HepG2 (cell line): Measurements from ENCODE around the gene IL1RL2. TPM values are rescaled to one million over a fixed set of nuclear protein-coding genes. Genes with fewer than 3 reads are reported as not detected.

ENCODE experiments used
- DPF2 ChIP-seq: sonication (generic); formaldehyde crosslinking; IDR thresholded peaks from 2 replicates; pipeline ENCODE4 v1.4.0; 2020; ENCODE audit warnings: mild to moderate bottlenecking, low read depth, missing genetic modification reagents, borderline replicate concordance
- EED ChIP-seq: sonication (generic); formaldehyde crosslinking; IDR thresholded peaks from 2 replicates; pipeline ENCODE4 v1.5.0; 2020; ENCODE audit warnings: mild to moderate bottlenecking, missing genetic modification reagents
- FOXO1 ChIP-seq: sonication (generic); formaldehyde crosslinking; IDR thresholded peaks from 2 replicates; pipeline ENCODE4 v1.4.0; 2020; ENCODE audit warnings: missing genetic modification reagents
- MYC ChIP-seq: sonication (generic); formaldehyde crosslinking; IDR thresholded peaks from 2 replicates; pipeline ENCODE4 v1.9.0; 2021; ENCODE audit warnings: missing genetic modification reagents, borderline replicate concordance
- NAIF1 ChIP-seq: sonication (generic); formaldehyde crosslinking; IDR thresholded peaks from 2 replicates; pipeline ENCODE4 v1.5.0; 2020; ENCODE audit warnings: mild to moderate bottlenecking, missing genetic modification reagents, borderline replicate concordance
- NRL ChIP-seq: sonication (generic); formaldehyde crosslinking; IDR thresholded peaks from 2 replicates; pipeline ENCODE4 v1.5.0; 2020; ENCODE audit warnings: missing genetic modification reagents, mild to moderate bottlenecking, moderate library complexity, borderline replicate concordance
- SNAPC2 ChIP-seq: sonication (generic); formaldehyde crosslinking; IDR thresholded peaks from 2 replicates; pipeline ENCODE4 v1.8.1; 2022; ENCODE audit warnings: mild to moderate bottlenecking, missing genetic modification reagents
- SOX13 ChIP-seq, 3 experiments: fragments of 450-650 bp in 1 of 3; sonication (generic) in 1 of 3; formaldehyde crosslinking in 1 of 3; IDR thresholded peaks in 2 of 3; conservative IDR thresholded peaks in 1 of 3; 2 replicates each; pipeline versions ENCODE4 v1.5.0 to v1.6.1; 2016 to 2020; ENCODE audit warnings: antibody characterized with exemption in 1 of 3, mild to moderate bottlenecking in 1 of 3, missing compliant biosample characterization in 1 of 3, missing genetic modification reagents in 1 of 3, moderate library complexity in 1 of 3
- STAG1 ChIP-seq: sonication (generic); formaldehyde crosslinking; IDR thresholded peaks from 2 replicates; pipeline ENCODE4 v1.4.0; 2020; ENCODE audit warnings: missing genetic modification reagents
- TEAD3 ChIP-seq: optimal IDR thresholded peaks from 2 replicates; pipeline ENCODE3; 2016; ENCODE audit warnings: borderline replicate concordance
- WIZ ChIP-seq: sonication (generic); formaldehyde crosslinking; IDR thresholded peaks from 2 replicates; pipeline ENCODE4 v1.5.1; 2020; ENCODE audit warnings: mild to moderate bottlenecking, missing genetic modification reagents
- ZNF296 ChIP-seq: sonication (generic); formaldehyde crosslinking; conservative IDR thresholded peaks from 2 replicates; pipeline ENCODE4 v1.5.0; 2020; ENCODE audit warnings: mild to moderate bottlenecking, missing genetic modification reagents
- ZNF430 ChIP-seq: sonication (generic); formaldehyde crosslinking; IDR thresholded peaks from 2 replicates; pipeline ENCODE4 v1.9.0; 2021; ENCODE audit warnings: mild to moderate bottlenecking, missing genetic modification reagents
- ZNF564 ChIP-seq: sonication (generic); formaldehyde crosslinking; IDR thresholded peaks from 2 replicates; pipeline ENCODE4 v1.8.1; 2023; ENCODE audit warnings: mild to moderate bottlenecking, missing genetic modification reagents
- ZNF589 ChIP-seq: sonication (generic); formaldehyde crosslinking; conservative IDR thresholded peaks from 2 replicates; pipeline ENCODE4 v1.8.0; 2022; ENCODE audit warnings: mild to moderate bottlenecking, moderate library complexity, missing genetic modification reagents
- ZNF619 ChIP-seq: sonication (generic); formaldehyde crosslinking; IDR thresholded peaks from 2 replicates; pipeline ENCODE4 v1.4.0; 2020; ENCODE audit warnings: mild to moderate bottlenecking, missing genetic modification reagents
- ZNF788 ChIP-seq: sonication (generic); formaldehyde crosslinking; IDR thresholded peaks from 2 replicates; pipeline ENCODE4 v1.5.0; 2020; ENCODE audit warnings: mild to moderate bottlenecking, missing genetic modification reagents, borderline replicate concordance
- ZNF839 ChIP-seq: sonication (generic); formaldehyde crosslinking; IDR thresholded peaks from 2 replicates; pipeline ENCODE4 v1.4.0; 2020; ENCODE audit warnings: missing genetic modification reagents, mild to moderate bottlenecking, borderline replicate concordance
- polyA plus RNA-seq, 8 experiments: library from polyadenylated mRNA; depleted of rRNA in 3 of 8; stranded (reverse) in 7 of 8; unstranded in 1 of 8; fragments of >200 nt; fragmentation: Illumina TruSeq in 4 of 8; extraction: Trizol in 4 of 8; gene quantifications; 2 replicates each; pipeline versions ENCODE4 v1.2.1 to v1.2.3, GENCODE V29; 2011 to 2016; ENCODE audit warnings: low read depth in 4 of 8, missing spikeins in 1 of 8, mixed read lengths in 1 of 8; ENCODE audit not compliant: insufficient read depth in 1 of 8
- total RNA-seq, 5 experiments: library from RNA; depleted of rRNA; stranded (reverse); fragments of >200 nt; fragmentation: Illumina TruSeq; extraction: Trizol; gene quantifications; 2 replicates each; pipeline ENCODE4 v1.2.3, GENCODE V29; 2016; ENCODE audit warnings: low read depth in 1 of 5
- TF ChIP-seq, protein P1 (sequence below): IDR thresholded peaks from 2 replicates; pipeline ENCODE4 v1.6.1; 2012; ENCODE audit warnings: inconsistent platforms
- TF ChIP-seq, protein P2 (sequence below): sonication (generic); formaldehyde crosslinking; IDR thresholded peaks from 2 replicates; pipeline ENCODE4 v1.9.0; 2021; ENCODE audit warnings: missing genetic modification reagents, borderline replicate concordance
- TF ChIP-seq, protein P3 (sequence below): sonication (generic); formaldehyde crosslinking; IDR thresholded peaks from 2 replicates; pipeline ENCODE4 v1.4.0; 2020; ENCODE audit warnings: missing genetic modification reagents
- TF ChIP-seq, protein P4 (sequence below): sonication (generic); formaldehyde crosslinking; IDR thresholded peaks from 2 replicates; pipeline ENCODE4 v1.8.1; 2023; ENCODE audit warnings: mild to moderate bottlenecking, missing genetic modification reagents, borderline replicate concordance

Gene IL1RL2
- total and polyA plus RNA-seq, 2 of the 13 experiments (the other 11 are each of a cell fraction or from before 2014, with no cell fraction given) = 0.03 TPM; not detected in 1

DNA sequence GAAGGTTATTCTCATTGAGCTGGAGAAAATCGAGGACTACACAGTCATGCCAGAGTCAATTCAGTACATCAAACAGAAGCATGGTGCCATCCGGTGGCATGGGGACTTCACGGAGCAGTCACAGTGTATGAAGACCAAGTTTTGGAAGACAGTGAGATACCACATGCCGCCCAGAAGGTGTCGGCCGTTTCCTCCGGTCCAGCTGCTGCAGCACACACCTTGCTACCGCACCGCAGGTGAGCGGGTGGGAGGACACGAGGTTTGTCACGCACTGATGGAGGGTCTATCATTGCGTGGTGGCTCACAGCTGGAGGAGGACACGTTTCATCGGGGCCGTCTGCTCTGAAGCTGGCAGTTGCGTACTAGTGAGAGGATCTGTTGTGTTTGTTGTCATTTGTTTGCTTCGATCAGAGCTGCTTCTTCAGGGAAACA is 48.2 kb downstream of the IL1RL2 start (continued):
- 0 out of 2 replicates have a peak, but pooled peaks have one; percentile 29 for TF ChIP-seq MYC (CRISPR knock-in tag)
- no peak for TF ChIP-seq FOXO1 (CRISPR knock-in tag)
- TF ChIP-seq WIZ = no peak
- TF ChIP-seq NAIF1 = no peak
- TF ChIP-seq DPF2 = 0 out of 2 replicates have a peak, but pooled peaks have one; percentile 2
- TF ChIP-seq, protein P1, sequence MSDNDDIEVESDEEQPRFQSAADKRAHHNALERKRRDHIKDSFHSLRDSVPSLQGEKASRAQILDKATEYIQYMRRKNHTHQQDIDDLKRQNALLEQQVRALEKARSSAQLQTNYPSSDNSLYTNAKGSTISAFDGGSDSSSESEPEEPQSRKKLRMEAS = no peak
- TF ChIP-seq NRL = peak; percentile 63; the same call in 1 of the 2 replicates
- 0 out of 2 replicates have a peak, but pooled peaks have one; percentile 41 for TF ChIP-seq ZNF788 (CRISPR knock-in tag)
- TF ChIP-seq TEAD3 (CRISPR knock-in tag) = peak; percentile 1
- 0 out of 2 replicates have a peak, but pooled peaks have one; percentile 16 for TF ChIP-seq EED (CRISPR knock-in tag)
- peak; percentile 71 for TF ChIP-seq STAG1
- 0 out of 2 replicates have a peak, but pooled peaks have one; percentile 12 for TF ChIP-seq ZNF839 (CRISPR knock-in tag)
- TF ChIP-seq, protein P2, sequence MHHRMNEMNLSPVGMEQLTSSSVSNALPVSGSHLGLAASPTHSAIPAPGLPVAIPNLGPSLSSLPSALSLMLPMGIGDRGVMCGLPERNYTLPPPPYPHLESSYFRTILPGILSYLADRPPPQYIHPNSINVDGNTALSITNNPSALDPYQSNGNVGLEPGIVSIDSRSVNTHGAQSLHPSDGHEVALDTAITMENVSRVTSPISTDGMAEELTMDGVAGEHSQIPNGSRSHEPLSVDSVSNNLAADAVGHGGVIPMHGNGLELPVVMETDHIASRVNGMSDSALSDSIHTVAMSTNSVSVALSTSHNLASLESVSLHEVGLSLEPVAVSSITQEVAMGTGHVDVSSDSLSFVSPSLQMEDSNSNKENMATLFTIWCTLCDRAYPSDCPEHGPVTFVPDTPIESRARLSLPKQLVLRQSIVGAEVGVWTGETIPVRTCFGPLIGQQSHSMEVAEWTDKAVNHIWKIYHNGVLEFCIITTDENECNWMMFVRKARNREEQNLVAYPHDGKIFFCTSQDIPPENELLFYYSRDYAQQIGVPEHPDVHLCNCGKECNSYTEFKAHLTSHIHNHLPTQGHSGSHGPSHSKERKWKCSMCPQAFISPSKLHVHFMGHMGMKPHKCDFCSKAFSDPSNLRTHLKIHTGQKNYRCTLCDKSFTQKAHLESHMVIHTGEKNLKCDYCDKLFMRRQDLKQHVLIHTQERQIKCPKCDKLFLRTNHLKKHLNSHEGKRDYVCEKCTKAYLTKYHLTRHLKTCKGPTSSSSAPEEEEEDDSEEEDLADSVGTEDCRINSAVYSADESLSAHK (CRISPR knock-in tag) = no peak
- TF ChIP-seq, protein P3, sequence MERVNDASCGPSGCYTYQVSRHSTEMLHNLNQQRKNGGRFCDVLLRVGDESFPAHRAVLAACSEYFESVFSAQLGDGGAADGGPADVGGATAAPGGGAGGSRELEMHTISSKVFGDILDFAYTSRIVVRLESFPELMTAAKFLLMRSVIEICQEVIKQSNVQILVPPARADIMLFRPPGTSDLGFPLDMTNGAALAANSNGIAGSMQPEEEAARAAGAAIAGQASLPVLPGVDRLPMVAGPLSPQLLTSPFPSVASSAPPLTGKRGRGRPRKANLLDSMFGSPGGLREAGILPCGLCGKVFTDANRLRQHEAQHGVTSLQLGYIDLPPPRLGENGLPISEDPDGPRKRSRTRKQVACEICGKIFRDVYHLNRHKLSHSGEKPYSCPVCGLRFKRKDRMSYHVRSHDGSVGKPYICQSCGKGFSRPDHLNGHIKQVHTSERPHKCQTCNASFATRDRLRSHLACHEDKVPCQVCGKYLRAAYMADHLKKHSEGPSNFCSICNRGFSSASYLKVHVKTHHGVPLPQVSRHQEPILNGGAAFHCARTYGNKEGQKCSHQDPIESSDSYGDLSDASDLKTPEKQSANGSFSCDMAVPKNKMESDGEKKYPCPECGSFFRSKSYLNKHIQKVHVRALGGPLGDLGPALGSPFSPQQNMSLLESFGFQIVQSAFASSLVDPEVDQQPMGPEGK (CRISPR knock-in tag) = no peak
- TF ChIP-seq, protein P4, sequence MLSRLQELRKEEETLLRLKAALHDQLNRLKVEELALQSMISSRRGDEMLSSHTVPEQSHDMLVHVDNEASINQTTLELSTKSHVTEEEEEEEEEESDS (CRISPR knock-in tag) = no peak
- 0 out of 2 replicates have a peak, but pooled peaks have one; percentile 54 for TF ChIP-seq ZNF589 (CRISPR knock-in tag)
- TF ChIP-seq SOX13 (IDR thresholded peaks at IDR 0.05) = no peak
- TF ChIP-seq SOX13 (CRISPR knock-in tag; conservative IDR thresholded peaks at IDR 0.05 in 1 of 2, IDR thresholded peaks at IDR 0.05 in 1 of 2) = peak in 1 of 2 experiments; percentile 2; a peak in 1 of 4 replicates
- no peak for TF ChIP-seq ZNF296
- no peak for TF ChIP-seq ZNF564 (CRISPR knock-in tag)
- no peak for TF ChIP-seq SNAPC2 (CRISPR knock-in tag)
- 0 out of 2 replicates have a peak, but pooled peaks have one; percentile 7 for TF ChIP-seq ZNF430 (CRISPR knock-in tag)
- TF ChIP-seq ZNF619 (CRISPR knock-in tag) = 0 out of 2 replicates have a peak, but pooled peaks have one; percentile 11
